Activated naive CD8-positive, alpha-beta T cell (primary cell): Measurements from ENCODE around the gene AKT1S1.

Experiments used
- H3K27ac Mint-ChIP-seq: one replicate; pipeline ENCODE4 v1.8.0; 2021; ENCODE audit warnings: mixed read lengths
- H3K27me3 Mint-ChIP-seq: one replicate; pipeline ENCODE4 v1.8.0; 2021; ENCODE audit warnings: mixed read lengths
- H3K36me3 Mint-ChIP-seq: one replicate; pipeline ENCODE4 v1.8.0; 2021; ENCODE audit warnings: mixed read lengths
- H3K4me1 Mint-ChIP-seq: one replicate; pipeline ENCODE4 v1.8.0; 2021; ENCODE audit warnings: low read depth, mixed read lengths
- H3K4me3 Mint-ChIP-seq: one replicate; pipeline ENCODE4 v1.8.0; 2021; ENCODE audit warnings: mild to moderate bottlenecking, mixed read lengths
- H3K9me3 Mint-ChIP-seq: one replicate; pipeline ENCODE4 v1.8.0; 2021; ENCODE audit warnings: low read depth, mixed read lengths

The AKT1S1 gene

GRCh38 chr19:49912965-49913685 is 36.0 kb upstream of the AKT1S1 start:
- peak overlapping the region; percentile 93 for H3K27ac Mint-ChIP-seq
- peaks cover 5% of the 10 kb centered on the region for H3K36me3 Mint-ChIP-seq
- peak overlapping the region; percentile 68 for H3K4me3 Mint-ChIP-seq
- H3K4me1 Mint-ChIP-seq: peaks cover 37% of the 10 kb centered on the region
- no peaks in the 10 kb centered on the region for H3K27me3 Mint-ChIP-seq
- no peaks in the 10 kb centered on the region for H3K9me3 Mint-ChIP-seq

DNA sequence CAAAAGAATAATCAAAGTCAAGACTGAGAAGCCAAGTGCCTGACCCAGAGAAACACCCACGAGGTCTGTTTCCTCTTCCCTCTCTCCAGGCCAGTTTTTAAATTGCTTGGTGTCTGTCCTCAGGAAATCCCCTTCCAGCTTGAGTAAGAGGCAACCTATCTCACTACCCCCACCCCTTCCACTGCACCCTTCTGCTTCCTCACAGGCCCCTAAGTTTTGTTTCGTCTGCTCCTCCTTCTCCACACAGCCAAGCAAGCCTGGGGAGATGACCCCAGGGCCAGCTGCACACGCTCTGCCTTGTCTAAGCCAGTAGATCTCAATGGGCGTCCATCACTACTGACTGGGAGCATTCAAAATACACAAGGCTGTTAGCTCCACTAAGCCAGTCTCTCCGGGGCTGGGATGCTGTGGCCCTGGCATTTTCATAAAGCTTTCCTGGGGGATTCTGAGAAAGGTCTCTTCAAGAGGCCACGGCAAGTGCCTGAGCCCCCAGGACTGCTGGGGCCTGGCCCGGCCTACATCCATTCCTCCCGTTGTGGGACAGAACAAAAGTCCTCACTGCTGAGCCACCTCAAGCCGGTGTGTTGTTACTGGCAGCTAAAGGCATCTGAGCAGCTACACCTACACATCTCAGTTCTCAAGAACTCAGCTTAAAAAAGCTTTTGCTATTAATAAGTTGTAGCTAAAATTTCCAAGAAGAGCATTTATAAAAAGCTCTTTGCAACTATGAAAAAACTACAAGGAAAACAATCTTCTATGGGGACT is 34.4 kb upstream of the AKT1S1 start:
- H3K36me3 Mint-ChIP-seq: peaks cover 7% of the 10 kb centered on the region
- H3K4me1 Mint-ChIP-seq: peaks cover 40% of the 10 kb centered on the region
- peak overlapping the region; percentile 93 for H3K27ac Mint-ChIP-seq
- peak overlapping the region; percentile 68 for H3K4me3 Mint-ChIP-seq
- H3K9me3 Mint-ChIP-seq: no peaks in the 10 kb centered on the region
- no peaks in the 10 kb centered on the region for H3K27me3 Mint-ChIP-seq

DNA sequence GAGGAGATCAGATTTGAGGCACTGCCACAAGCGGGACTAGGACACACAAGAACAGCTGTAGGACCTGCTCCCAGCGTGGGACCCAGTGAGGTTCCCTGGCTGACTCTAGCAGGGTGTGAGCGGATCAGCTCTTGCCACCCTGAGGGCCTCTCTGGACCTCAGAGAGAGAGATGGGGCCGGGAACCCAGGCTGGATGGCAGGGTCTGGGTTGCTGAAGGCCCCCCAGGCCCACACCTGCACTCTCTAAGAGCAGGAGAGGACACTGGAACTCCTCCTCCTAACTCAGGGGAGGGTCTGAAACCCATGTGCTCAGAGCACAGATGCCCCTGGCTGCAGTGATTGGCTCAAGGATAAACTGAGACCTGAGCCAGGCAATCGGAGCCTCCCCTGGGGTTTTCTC is 33.0 kb upstream of the AKT1S1 start:
- H3K4me1 Mint-ChIP-seq: peaks cover 40% of the 10 kb centered on the region
- no peak overlapping the region for H3K27ac Mint-ChIP-seq
- H3K36me3 Mint-ChIP-seq: peaks cover 6% of the 10 kb centered on the region
- H3K4me3 Mint-ChIP-seq: peak overlapping the region; percentile 7
- H3K9me3 Mint-ChIP-seq: no peaks in the 10 kb centered on the region
- no peaks in the 10 kb centered on the region for H3K27me3 Mint-ChIP-seq

DNA sequence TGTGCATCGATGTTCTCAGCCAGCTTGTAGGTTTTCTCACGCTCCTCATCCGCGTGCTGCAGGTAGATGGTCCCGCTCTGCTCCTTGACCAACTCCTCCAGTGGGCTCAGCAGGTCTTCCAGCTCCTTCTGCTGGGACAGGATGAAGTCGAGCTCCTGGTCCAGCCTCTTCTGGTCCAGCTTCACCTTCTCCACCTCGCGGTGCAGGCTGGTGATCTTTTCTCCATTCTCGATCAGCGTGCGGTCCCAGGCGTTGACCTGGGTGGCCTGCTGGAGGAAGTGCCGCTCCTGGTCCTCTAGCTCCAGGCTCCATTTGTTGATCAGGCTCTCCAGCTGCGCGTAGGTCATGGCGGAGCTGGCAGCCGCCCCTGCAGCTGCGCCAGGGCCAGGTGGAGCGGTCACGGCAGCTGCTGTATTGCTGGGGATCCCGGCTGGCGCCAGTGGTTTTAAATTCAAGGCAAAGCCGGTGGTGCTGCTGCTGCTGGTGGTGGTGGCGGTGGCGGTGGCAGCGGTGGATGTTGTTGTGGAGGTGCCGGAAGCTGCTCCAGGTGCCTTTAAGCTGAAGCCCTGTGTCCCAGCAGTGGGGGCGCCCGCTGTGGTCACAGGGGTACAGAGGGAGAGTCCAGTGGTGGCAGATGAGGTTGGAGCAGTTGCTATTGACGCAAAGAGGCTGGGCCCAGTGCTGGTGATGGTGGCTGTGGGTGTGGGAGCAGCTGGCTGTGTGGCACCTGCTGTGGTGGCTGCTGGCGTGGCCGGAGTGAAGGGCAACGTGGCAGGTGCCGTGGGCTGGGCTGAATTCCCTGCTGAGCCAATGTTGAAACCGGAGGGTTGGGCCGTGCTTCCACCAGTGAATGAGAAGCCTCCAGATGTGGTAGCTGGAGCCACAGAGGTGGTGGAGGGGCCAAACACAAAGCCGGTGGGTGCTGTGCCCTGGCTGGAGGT is 31.6 kb upstream of the AKT1S1 start:
- H3K36me3 Mint-ChIP-seq: peaks cover 6% of the 10 kb centered on the region
- H3K4me1 Mint-ChIP-seq: peaks cover 43% of the 10 kb centered on the region
- H3K4me3 Mint-ChIP-seq: no peak overlapping the region
- H3K27ac Mint-ChIP-seq: peak overlapping the region; percentile 86
- no peaks in the 10 kb centered on the region for H3K27me3 Mint-ChIP-seq
- no peaks in the 10 kb centered on the region for H3K9me3 Mint-ChIP-seq

DNA sequence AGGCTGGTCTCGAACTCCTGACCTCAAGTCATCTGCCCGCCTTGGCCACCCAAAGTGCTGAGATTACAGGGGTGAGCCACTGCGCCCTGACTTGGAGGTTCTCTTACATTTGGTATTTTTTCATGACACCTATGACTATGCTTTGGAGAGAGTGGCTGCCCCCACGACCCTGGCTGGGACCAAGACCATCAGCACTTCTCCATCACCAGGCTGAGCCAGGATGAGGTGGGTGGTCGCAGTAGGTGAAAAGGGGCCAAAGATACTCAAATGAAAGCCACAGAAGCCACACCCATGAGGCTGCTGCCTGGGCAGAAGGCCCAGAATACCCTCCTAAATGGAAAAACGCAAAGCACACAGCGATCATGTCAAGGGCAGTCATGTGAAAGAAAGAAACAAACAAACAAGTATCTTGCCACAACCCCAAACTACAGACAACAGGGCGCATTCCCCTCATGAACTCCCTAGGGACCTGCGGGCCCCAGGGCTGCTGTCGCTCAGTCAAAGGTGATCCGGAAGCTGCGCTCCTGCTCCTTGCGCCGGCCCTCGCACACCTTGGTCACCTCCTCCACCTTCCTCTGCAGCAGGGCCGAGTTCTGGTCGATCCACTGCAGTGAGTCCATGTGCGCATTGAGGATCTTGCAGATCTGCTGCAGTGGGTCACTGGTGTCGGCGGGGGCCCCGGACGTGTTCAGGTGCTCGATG is 30.7 kb upstream of the AKT1S1 start:
- Mint-ChIP-seq H3K4me1 (peaks cover 37% of the 10 kb centered on the region), H3K27me3 (no peaks in the 10 kb centered on the region), H3K27ac (no peak overlapping the region), H3K36me3 (peaks cover 6% of the 10 kb centered on the region), H3K4me3 (no peak overlapping the region), H3K9me3 (no peaks in the 10 kb centered on the region)

DNA sequence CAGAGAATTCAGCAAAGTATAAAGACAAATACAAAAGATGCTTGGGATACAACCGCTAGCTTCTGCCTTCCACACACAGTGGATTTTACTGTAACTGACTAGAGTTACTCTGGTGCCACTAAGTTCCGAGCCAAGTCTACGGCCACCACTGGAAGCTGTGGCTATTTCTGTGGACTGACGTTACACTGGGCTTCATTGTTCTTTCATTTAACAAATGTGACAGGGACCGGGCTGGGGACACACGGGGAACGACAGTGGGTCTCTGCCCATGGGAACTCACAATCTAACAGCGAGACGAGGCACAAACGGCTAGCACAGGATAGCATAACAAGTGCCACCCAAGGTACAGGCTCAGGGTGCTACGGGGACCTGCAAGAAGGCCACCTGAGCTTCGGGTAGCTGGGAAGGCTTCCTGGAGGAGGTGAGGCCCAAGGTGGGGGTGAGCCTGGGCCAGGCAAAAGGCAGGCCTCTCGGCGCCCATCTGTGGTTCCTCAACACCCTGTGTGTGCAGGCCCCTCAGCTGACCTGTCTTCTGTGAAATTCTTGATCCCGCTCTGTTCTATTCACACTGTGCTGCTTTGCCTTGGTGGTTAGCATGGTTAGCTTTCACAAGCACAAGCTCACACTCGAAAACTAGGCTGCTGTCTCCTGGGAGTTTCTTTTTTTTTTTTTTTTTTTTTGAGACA is 29.9 kb upstream of the AKT1S1 start:
- Mint-ChIP-seq H3K9me3 (no peaks in the 10 kb centered on the region), H3K4me3 (no peak overlapping the region), H3K27ac (peak overlapping the region; percentile 50), H3K4me1 (peaks cover 29% of the 10 kb centered on the region), H3K36me3 (peaks cover 4% of the 10 kb centered on the region), H3K27me3 (no peaks in the 10 kb centered on the region)

- no peaks in the 10 kb centered on the region for H3K27me3 Mint-ChIP-seq
- H3K4me1 Mint-ChIP-seq: peaks cover 18% of the 10 kb centered on the region
- H3K4me3 Mint-ChIP-seq: no peak overlapping the region
- no peak overlapping the region for H3K27ac Mint-ChIP-seq
- peaks cover 4% of the 10 kb centered on the region for H3K36me3 Mint-ChIP-seq
- H3K9me3 Mint-ChIP-seq: no peaks in the 10 kb centered on the region
These were observed 27.0 kb upstream of the AKT1S1 start for GRCh38 chr19:49904136-49904535.

GRCh38 chr19:49896863-49897621 is 19.9 kb upstream of the AKT1S1 start, which contains the start of gene IL4I1:
IL4I1 (minus strand) TSS chr19:49896887; CDS start chr19:49896160, 727 bp downstream.
- peaks cover 35% of the 10 kb centered on the region for H3K4me1 Mint-ChIP-seq
- H3K27ac Mint-ChIP-seq: peak within 1 kb of the TSS; percentile 98
- H3K27me3 Mint-ChIP-seq: no peaks in the 10 kb centered on the region

GRCh38 chr19:49895566-49896297 is 18.6 kb upstream of the AKT1S1 start:
- peak overlapping the region; percentile 68 for H3K27ac Mint-ChIP-seq
- peaks cover 37% of the 10 kb centered on the region for H3K4me1 Mint-ChIP-seq
- H3K36me3 Mint-ChIP-seq: no peaks in the 10 kb centered on the region
- H3K27me3 Mint-ChIP-seq: no peaks in the 10 kb centered on the region
- peak overlapping the region; percentile 89 for H3K4me3 Mint-ChIP-seq
- H3K9me3 Mint-ChIP-seq: no peaks in the 10 kb centered on the region

More at GRCh38 chr19:49896863-49897621, 19.9 kb upstream of the AKT1S1 start, which contains the start of gene IL4I1:
- Mint-ChIP-seq H3K9me3 (no peaks in the 10 kb centered on the region), H3K4me3 (peak within 1 kb of the TSS; percentile 89), H3K36me3 (no peaks in the 10 kb centered on the region)

DNA sequence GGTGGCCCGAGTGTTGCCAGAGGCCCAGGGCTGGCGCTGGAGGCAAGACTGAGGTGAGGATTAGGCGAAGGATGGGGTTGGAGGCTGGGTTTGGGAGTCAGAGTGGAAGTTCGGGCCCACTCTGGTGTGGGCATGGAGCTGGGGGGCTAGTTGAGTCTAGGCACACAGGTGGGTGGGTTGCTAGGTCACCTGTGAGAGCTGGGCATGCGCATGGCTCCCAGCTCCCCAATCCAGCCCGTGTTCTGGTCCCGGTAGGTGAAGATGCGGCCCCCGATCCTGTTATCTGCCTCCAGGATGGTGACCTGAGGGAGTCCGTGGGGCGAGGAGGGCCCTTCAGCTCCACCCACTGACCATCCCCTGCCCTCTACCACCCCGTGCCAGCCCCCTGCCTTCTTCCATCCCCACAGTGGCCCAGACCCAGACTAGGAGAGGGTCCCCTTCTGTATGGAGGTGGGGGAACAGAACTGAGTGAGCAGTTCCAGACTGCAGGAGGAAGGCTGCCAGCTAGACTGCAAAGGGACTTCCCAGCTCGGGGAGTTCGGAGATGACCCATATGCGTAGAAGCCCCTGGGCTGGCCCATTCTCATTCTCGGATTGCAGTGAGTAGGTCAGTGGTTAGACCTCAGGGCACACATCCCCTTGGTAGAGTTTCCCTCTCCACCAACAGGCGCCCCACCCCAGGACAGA is 17.9 kb upstream of the AKT1S1 start:
- Mint-ChIP-seq H3K4me1 (peaks cover 37% of the 10 kb centered on the region), H3K4me3 (no peak overlapping the region), H3K27ac (peak overlapping the region; percentile 28), H3K27me3 (no peaks in the 10 kb centered on the region), H3K9me3 (no peaks in the 10 kb centered on the region), H3K36me3 (no peaks in the 10 kb centered on the region)

DNA sequence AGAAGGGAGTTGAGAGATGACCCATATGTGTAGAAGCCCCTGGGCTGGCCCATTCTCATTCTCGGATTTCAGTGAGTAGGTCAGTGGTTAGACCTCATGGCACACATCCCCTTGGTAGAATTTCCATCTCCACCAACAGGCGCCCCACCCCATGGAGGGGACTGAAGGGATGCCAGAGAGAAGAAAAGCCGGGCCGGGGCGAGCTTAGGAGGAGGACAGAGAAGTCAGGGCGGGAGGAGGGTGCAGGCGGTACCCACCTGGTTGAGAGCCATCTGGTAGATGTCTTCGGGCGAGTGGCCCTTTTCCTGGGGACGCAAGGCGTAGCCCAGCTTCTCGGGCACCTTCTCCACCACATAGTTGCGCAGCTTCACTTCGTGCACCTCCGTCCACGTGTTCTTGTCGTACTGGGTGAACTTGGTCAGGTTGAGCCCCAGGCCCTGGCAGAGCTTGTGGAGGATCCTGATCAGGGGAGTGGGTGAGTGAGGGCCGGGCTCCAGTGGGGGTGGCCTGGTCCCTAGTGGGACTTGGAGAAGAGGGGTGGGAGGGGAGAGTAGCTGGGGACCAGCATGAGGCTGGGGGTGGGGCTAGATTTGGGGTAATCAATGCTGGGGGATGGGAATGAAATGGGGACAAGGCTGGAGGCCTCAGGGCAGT is 17.0 kb upstream of the AKT1S1 start:
- Mint-ChIP-seq H3K9me3 (no peaks in the 10 kb centered on the region), H3K27ac (no peak overlapping the region), H3K27me3 (no peaks in the 10 kb centered on the region), H3K36me3 (no peaks in the 10 kb centered on the region), H3K4me3 (no peak overlapping the region), H3K4me1 (peaks cover 40% of the 10 kb centered on the region)

- peak overlapping the region; percentile 59 for H3K4me3 Mint-ChIP-seq
- no peaks in the 10 kb centered on the region for H3K36me3 Mint-ChIP-seq
- peaks cover 36% of the 10 kb centered on the region for H3K4me1 Mint-ChIP-seq
- no peak overlapping the region for H3K27ac Mint-ChIP-seq
- no peaks in the 10 kb centered on the region for H3K27me3 Mint-ChIP-seq
- H3K9me3 Mint-ChIP-seq: no peaks in the 10 kb centered on the region
These were observed 15.6 kb upstream of the AKT1S1 start for GRCh38 chr19:49892716-49893115.
